ENCODE data around the gene TEDC1.

The TEDC1 gene

GRCh38 chr14:105494606-105494929, 3.5 kb downstream of the TEDC1 start:
- Mint-ChIP-seq H3K27ac (no peak overlapping the region), H3K9me3 (no peaks in the 10 kb centered on the region), H3K4me3 (no peak overlapping the region), H3K4me1 (peaks cover 12% of the 10 kb centered on the region), H3K36me3 (peaks cover 11% of the 10 kb centered on the region), H3K27me3 (no peaks in the 10 kb centered on the region)
- ATAC-seq = no peak

GRCh38 chr14:105495101-105495989, 4.3 kb downstream of the TEDC1 start:
- Mint-ChIP-seq H3K4me1 (peaks cover 8% of the 10 kb centered on the region), H3K36me3 (peaks cover 10% of the 10 kb centered on the region)

DNA sequence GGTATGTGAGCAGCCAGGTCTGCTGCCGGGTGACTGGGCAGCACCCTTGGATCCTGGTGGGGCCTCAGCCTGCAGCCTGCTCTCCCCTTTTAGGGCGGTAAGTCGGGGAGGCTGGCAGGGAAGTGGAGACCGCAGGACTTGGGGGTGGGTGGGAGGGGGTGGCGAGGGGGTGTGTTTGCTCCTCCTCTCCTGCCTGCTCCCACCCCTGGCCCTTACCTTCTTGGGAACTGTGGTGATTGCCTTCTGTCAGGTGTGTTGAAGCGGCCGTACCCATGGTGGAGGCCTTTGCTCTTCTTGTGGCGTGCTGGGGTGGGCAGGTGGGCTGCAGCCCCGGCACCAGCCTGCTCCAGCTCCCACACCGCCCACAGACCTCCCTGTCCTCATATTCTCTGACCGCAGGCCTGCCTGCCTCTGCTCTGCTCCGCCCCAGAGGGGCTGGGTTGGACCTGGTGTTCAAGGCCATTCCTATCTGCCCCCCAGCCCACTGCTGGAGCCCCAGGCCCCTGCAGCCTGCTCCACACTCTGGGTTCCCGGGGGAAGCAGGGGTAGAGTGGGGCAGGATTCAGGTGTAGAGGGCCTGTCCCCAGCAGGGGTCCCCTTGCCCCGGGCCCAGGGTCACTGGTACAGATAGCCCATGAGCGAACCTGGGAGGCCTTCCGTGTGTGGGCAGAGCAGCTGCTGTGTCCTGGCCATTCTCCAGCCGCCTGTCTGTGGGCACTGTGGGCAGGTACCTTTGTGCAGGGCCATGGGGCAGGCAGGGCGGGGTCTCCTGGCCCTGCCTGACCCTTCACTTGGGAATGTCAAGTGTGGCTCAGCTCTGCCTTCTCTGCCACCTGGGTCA, 5.2 kb downstream of the TEDC1 start:
- H3K9me3 Mint-ChIP-seq = no peaks in the 10 kb centered on the region
- H3K36me3 Mint-ChIP-seq = peaks cover 10% of the 10 kb centered on the region
- H3K4me3 Mint-ChIP-seq = no peak overlapping the region
- ATAC-seq = no peak
- H3K27me3 Mint-ChIP-seq = no peaks in the 10 kb centered on the region
- H3K27ac Mint-ChIP-seq = no peak overlapping the region
- H3K4me1 Mint-ChIP-seq = peaks cover 8% of the 10 kb centered on the region

More at GRCh38 chr14:105495101-105495989, 4.3 kb downstream of the TEDC1 start:
- no peaks in the 10 kb centered on the region for H3K27me3 Mint-ChIP-seq
- no peak overlapping the region for H3K27ac Mint-ChIP-seq
- ATAC-seq = no peak
- H3K9me3 Mint-ChIP-seq = no peaks in the 10 kb centered on the region
- no peak overlapping the region for H3K4me3 Mint-ChIP-seq

- no peak for ATAC-seq
- Mint-ChIP-seq H3K27ac (no peak overlapping the region), H3K4me3 (no peak overlapping the region), H3K9me3 (no peaks in the 10 kb centered on the region), H3K4me1 (peaks cover 2% of the 10 kb centered on the region), H3K27me3 (no peaks in the 10 kb centered on the region), H3K36me3 (peaks cover 10% of the 10 kb centered on the region)
Observed at GRCh38 chr14:105496831-105497591, 6.0 kb downstream of the TEDC1 start.

GRCh38 chr14:105497671-105498429, 6.8 kb downstream of the TEDC1 start:
- Mint-ChIP-seq H3K4me3 (no peak overlapping the region), H3K9me3 (no peaks in the 10 kb centered on the region), H3K36me3 (peaks cover 10% of the 10 kb centered on the region), H3K27ac (no peak overlapping the region), H3K4me1 (no peaks in the 10 kb centered on the region), H3K27me3 (peaks cover 6% of the 10 kb centered on the region)
- no peak for ATAC-seq

GRCh38 chr14:105498430-105499255, 7.6 kb downstream of the TEDC1 start:
- no peak for ATAC-seq
- H3K9me3 Mint-ChIP-seq = no peaks in the 10 kb centered on the region
- H3K27ac Mint-ChIP-seq = no peak overlapping the region
- peaks cover 10% of the 10 kb centered on the region for H3K36me3 Mint-ChIP-seq
- no peaks in the 10 kb centered on the region for H3K4me1 Mint-ChIP-seq
- peaks cover 14% of the 10 kb centered on the region for H3K27me3 Mint-ChIP-seq
- H3K4me3 Mint-ChIP-seq = no peak overlapping the region

GRCh38 chr14:105499256-105500035, 8.4 kb downstream of the TEDC1 start:
- Mint-ChIP-seq H3K27ac (no peak overlapping the region), H3K4me3 (no peak overlapping the region), H3K9me3 (no peaks in the 10 kb centered on the region), H3K4me1 (no peaks in the 10 kb centered on the region), H3K27me3 (peaks cover 21% of the 10 kb centered on the region), H3K36me3 (peaks cover 10% of the 10 kb centered on the region)
- no peak for ATAC-seq

DNA sequence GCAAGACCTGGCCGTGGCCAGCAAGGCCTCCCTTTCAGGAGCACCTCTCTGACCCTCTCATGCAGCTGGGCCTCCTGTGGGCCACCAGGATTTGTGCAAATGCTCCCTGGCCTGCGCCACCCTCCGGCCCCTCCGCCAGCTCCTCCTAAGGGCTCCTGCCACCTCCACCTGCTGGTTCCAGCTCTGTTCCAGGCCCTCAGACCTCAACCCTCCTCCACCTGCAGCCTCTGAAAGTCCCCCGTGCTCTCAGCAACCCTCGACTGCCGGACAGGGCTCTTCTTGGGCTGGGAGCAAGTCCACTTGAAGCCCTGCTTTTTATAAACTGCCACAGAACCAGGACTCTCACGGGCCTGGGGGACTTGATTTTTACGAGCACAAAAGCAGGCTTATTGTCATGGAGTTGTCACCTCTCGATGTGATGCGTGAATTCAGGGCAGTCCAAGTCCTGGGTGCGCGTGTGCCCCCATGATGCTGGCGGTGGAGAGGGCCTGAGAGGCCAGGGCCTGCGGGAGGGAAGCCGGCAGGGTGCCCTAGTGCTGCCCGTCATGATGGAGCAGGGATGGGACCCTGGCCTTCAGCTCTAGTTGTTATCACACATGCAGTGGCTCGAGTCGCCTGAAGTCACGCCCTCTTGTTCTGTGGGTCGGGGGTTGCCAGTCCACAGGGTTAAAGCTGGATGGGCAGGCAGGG, 9.1 kb downstream of the TEDC1 start:
- Mint-ChIP-seq H3K4me1 (no peaks in the 10 kb centered on the region), H3K9me3 (no peaks in the 10 kb centered on the region), H3K27ac (no peak overlapping the region), H3K36me3 (peaks cover 10% of the 10 kb centered on the region), H3K27me3 (peaks cover 21% of the 10 kb centered on the region), H3K4me3 (no peak overlapping the region)
- no peak for ATAC-seq

GRCh38 chr14:105500726-105501101, 9.7 kb downstream of the TEDC1 start:
- H3K4me1 Mint-ChIP-seq = no peaks in the 10 kb centered on the region
- H3K36me3 Mint-ChIP-seq = peaks cover 10% of the 10 kb centered on the region
- no peak overlapping the region for H3K27ac Mint-ChIP-seq
- H3K27me3 Mint-ChIP-seq = peaks cover 21% of the 10 kb centered on the region
- H3K4me3 Mint-ChIP-seq = no peak overlapping the region
- H3K9me3 Mint-ChIP-seq = no peaks in the 10 kb centered on the region
- no peak for ATAC-seq

GRCh38 chr14:105501504-105502291, 10.7 kb downstream of the TEDC1 start:
- ATAC-seq = no peak
- Mint-ChIP-seq H3K27ac (no peak overlapping the region), H3K9me3 (no peaks in the 10 kb centered on the region), H3K4me1 (no peaks in the 10 kb centered on the region), H3K36me3 (peaks cover 10% of the 10 kb centered on the region), H3K27me3 (peaks cover 21% of the 10 kb centered on the region), H3K4me3 (no peak overlapping the region)

DNA sequence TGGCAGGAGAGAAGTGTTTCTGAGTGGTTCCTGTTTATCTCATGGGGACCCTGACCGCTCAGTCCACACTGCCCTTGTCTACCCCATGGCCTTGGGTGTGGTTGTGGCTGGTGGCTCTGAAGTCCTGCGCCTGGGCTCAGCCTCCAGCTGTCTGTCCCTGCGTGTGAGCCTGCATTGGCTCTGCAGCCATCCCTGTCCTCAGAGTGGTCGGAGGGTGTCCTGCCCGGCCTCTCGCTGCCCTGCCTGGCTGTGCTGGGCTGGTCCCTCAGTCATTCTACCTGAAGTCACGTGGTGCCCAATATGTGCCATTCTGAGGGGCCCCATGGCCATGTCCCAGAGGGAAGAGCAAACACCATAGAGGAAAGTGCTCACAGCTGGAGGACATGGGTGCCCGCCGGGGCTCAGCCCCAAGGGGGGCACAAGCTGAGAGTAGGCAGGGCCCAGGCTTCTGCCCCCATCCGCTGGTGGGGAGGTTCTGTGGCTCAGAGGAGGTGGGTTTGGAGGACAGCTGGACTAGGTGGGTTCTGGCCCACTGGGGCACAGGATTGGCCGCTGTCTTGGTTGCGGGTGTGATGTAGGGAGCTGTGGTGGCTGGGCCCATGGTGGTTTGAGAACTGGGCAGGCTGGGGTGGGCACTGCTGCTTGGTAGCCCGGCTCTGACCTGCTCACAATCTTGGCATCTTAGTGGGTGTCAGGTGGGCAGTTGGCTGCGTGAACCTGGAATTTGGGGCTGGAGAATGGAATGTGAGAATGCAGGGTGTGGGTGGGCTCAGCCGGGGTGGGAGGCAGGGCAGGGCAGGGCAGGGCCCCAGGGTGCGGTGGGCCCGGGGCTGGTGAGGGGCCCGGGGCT, 11.6 kb downstream of the TEDC1 start:
- H3K4me3 Mint-ChIP-seq = no peak overlapping the region
- peaks cover 10% of the 10 kb centered on the region for H3K36me3 Mint-ChIP-seq
- no peaks in the 10 kb centered on the region for H3K9me3 Mint-ChIP-seq
- no peak overlapping the region for H3K27ac Mint-ChIP-seq
- peaks cover 23% of the 10 kb centered on the region for H3K27me3 Mint-ChIP-seq
- no peak for ATAC-seq
- no peaks in the 10 kb centered on the region for H3K4me1 Mint-ChIP-seq

- ATAC-seq = no peak
- no peaks in the 10 kb centered on the region for H3K9me3 Mint-ChIP-seq
- no peaks in the 10 kb centered on the region for H3K4me1 Mint-ChIP-seq
- H3K27me3 Mint-ChIP-seq = peaks cover 29% of the 10 kb centered on the region
- no peak overlapping the region for H3K27ac Mint-ChIP-seq
- H3K36me3 Mint-ChIP-seq = peaks cover 8% of the 10 kb centered on the region
- H3K4me3 Mint-ChIP-seq = no peak overlapping the region
Observed at GRCh38 chr14:105503296-105503640, 12.2 kb downstream of the TEDC1 start.

Data from stimulated activated memory B cell treated with anti-CD40 and anti-IgM and Interleukin-4, amounts not matched to agents 10 μg/mL and 1 μg/mL and 100 μg/mL, for 72 hours (primary cell).